ENCODE measurements around the gene RAI14.

DNA sequence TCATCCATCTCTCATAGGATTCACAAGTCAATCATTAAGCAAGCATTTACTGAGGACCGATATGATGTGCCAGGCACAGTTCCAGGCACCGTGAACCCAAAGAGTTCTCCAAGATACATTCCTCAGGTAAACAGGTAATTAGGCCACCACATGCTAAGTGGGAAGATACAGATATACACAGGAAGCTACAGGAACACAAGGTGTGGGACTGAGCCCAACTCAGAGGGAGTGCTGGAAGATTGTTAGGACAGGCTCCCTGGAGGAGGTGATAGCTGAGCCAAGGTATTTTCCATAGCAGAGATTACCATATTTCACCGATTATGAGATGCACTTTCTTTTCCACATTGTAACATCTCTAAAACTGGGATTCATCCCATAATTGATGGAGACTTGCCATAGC is 31.4 kb upstream of the RAI14 start:
- TF ChIP-seq CTCF (IDR thresholded peaks at IDR 0.05; ENCODE audit: low read length) = no peak
- no peak for TF ChIP-seq EZH2 (optimal IDR thresholded peaks at IDR 0.05; ENCODE audit: low read depth, low read length)

Data from MM.1S (cell line).